K562 (cell line): ENCODE measurements around the gene OTULIN. TPM values are rescaled to one million over a fixed set of nuclear protein-coding genes. Genes with fewer than 3 reads are reported as not detected.

Experiments
- E2F3 ChIP-seq: fragments of 250-450 bp; sonication (Bioruptor Pico); IDR thresholded peaks from 2 replicates; pipeline ENCODE4 v1.4.0; 2020; ENCODE audit warnings: mild to moderate bottlenecking
- ETV5 ChIP-seq: sonication (generic); formaldehyde crosslinking; IDR thresholded peaks from 2 replicates; pipeline ENCODE4 v1.4.0; 2020; ENCODE audit warnings: low read depth, mild to moderate bottlenecking, missing genetic modification reagents
- HDAC3 ChIP-seq: fragments of 450-650 bp; IDR thresholded peaks from 2 replicates; pipeline ENCODE4 v1.6.1; 2018; ENCODE audit warnings: borderline replicate concordance, mild to moderate bottlenecking, moderate library complexity; ENCODE audit not compliant: partially characterized antibody
- IFI16 ChIP-seq: fragments of 250-450 bp; sonication (Bioruptor Pico); IDR thresholded peaks from 2 replicates; pipeline ENCODE4 v2.1.2; 2022; ENCODE audit warnings: mild to moderate bottlenecking, inconsistent platforms
- POLR2AphosphoS2 ChIP-seq: IDR thresholded peaks from 2 replicates; pipeline ENCODE4 v1.6.1; 2012; ENCODE audit warnings: low read length, improper control_type of control experiment
- PRPF4 ChIP-seq: fragments of 200-400 bp; formaldehyde crosslinking; IDR thresholded peaks from one replicate; pipeline ENCODE4 v1.6.1; 2017; ENCODE audit warnings: low read length, low read depth, mild to moderate bottlenecking; ENCODE audit not compliant: insufficient read depth, poor library complexity, severe bottlenecking
- PURB ChIP-seq: sonication (generic); formaldehyde crosslinking; IDR thresholded peaks from 2 replicates; pipeline ENCODE4 v1.9.0; 2021; ENCODE audit warnings: low read depth, mild to moderate bottlenecking, missing genetic modification reagents
- RAD21 ChIP-seq, 2 experiments: fragments of 250-450 bp in 1 of 2; fragments of 450-650 bp in 1 of 2; sonication (Bioruptor Pico) in 1 of 2; formaldehyde crosslinking in 1 of 2; IDR thresholded peaks in 1 of 2; conservative IDR thresholded peaks in 1 of 2; 2 replicates each; pipeline versions ENCODE4 v1.4.0 to v1.8.0; 2020 to 2022; ENCODE audit warnings: mild to moderate bottlenecking in 2 of 2, moderate library complexity in 1 of 2
- RBM14 ChIP-seq: fragments of 200-400 bp; formaldehyde crosslinking; IDR thresholded peaks from 2 replicates; pipeline ENCODE4 v1.6.1; 2018; ENCODE audit warnings: low read depth, mild to moderate bottlenecking, low read length, moderate library complexity, borderline replicate concordance; ENCODE audit not compliant: insufficient read depth
- SNIP1 ChIP-seq: fragments of 450-650 bp; IDR thresholded peaks from 2 replicates; pipeline ENCODE4 v1.7.1; 2017; ENCODE audit warnings: low read depth, mild to moderate bottlenecking
- SNRNP70 ChIP-seq: fragments of 200-400 bp; formaldehyde crosslinking; optimal IDR thresholded peaks from 2 replicates; pipeline ENCODE3; 2017; ENCODE audit warnings: low read depth, low read length
- TCF3 ChIP-seq: sonication (generic); formaldehyde crosslinking; IDR thresholded peaks from 2 replicates; pipeline ENCODE4 v1.4.0; 2020; ENCODE audit warnings: mild to moderate bottlenecking, missing genetic modification reagents
- ZNF143 ChIP-seq: sonication (generic); formaldehyde crosslinking; IDR thresholded peaks from 2 replicates; pipeline ENCODE4 v1.9.0; 2022; ENCODE audit warnings: mild to moderate bottlenecking, missing genetic modification reagents
- ZNF408 ChIP-seq: fragments of 250-450 bp; sonication (Bioruptor Pico); IDR thresholded peaks from 2 replicates; pipeline ENCODE4 v1.4.0; 2020; ENCODE audit warnings: low read depth, mild to moderate bottlenecking, moderate library complexity
- ZNF583 ChIP-seq: fragments of 250-450 bp; sonication (Bioruptor Pico); IDR thresholded peaks from 2 replicates; pipeline ENCODE4 v1.4.0; 2020
- ZNF668 ChIP-seq: fragments of 250-450 bp; sonication (Bioruptor Pico); IDR thresholded peaks from 2 replicates; pipeline ENCODE4 v1.8.0; 2022; ENCODE audit warnings: mild to moderate bottlenecking, inconsistent platforms
- ZNF77 ChIP-seq: fragments of 250-450 bp; sonication (Bioruptor Pico); IDR thresholded peaks from 2 replicates; pipeline ENCODE4 v1.5.0; 2020
- polyA plus RNA-seq, 8 experiments: library from polyadenylated mRNA; depleted of rRNA in 4 of 8; stranded (reverse) in 5 of 8; unstranded in 3 of 8; fragments of >200 nt; fragmentation: Nextera tagmentation in 2 of 8; fragmentation: Illumina TruSeq in 1 of 8; extraction: Ambion mirVana in 2 of 8; extraction: Trizol in 1 of 8; gene quantifications; 2 replicates each; pipeline versions ENCODE4 v1.2.1 to v1.2.3, GENCODE V29; 2011 to 2014; ENCODE audit warnings: inconsistent platforms in 1 of 8, missing spikeins in 1 of 8
- total RNA-seq, 7 experiments: library from RNA; depleted of rRNA in 6 of 7; stranded (reverse); fragments of >200 nt in 6 of 7; fragmentation: Illumina TruSeq in 2 of 7; extraction: Trizol in 2 of 7; gene quantifications; 2 replicates each; pipeline versions ENCODE4 v1.2.1 to v1.2.3, GENCODE V29; 2011 to 2021; ENCODE audit warnings: low replicate concordance in 1 of 7
- TF ChIP-seq, protein P1 (sequence below): sonication (generic); formaldehyde crosslinking; IDR thresholded peaks from 2 replicates; pipeline ENCODE4 v1.8.1; 2023; ENCODE audit warnings: mild to moderate bottlenecking, missing genetic modification reagents
- TF ChIP-seq, protein P2 (sequence below): fragments of 250-450 bp; sonication (Bioruptor Pico); IDR thresholded peaks from 2 replicates; pipeline ENCODE4 v1.9.0; 2021; ENCODE audit warnings: mild to moderate bottlenecking, inconsistent platforms
- TF ChIP-seq, protein P3 (sequence below): conservative IDR thresholded peaks from 2 replicates; pipeline ENCODE4 v1.6.1; 2011; ENCODE audit warnings: low read depth, mild to moderate bottlenecking, low read length; ENCODE audit not compliant: control insufficient read depth
- TF ChIP-seq, protein P4 (sequence below): fragments of 250-450 bp; sonication (Bioruptor Pico); IDR thresholded peaks from 2 replicates; pipeline ENCODE4 v1.8.0; 2022; ENCODE audit warnings: moderate library complexity, mild to moderate bottlenecking, inconsistent platforms

Gene OTULIN
- total and polyA plus RNA-seq, 9 of the 15 experiments (the other 6 are each of a cell fraction or from before 2014, with no cell fraction given) = 3.3 to 33.6 (median 20.1) TPM

DNA sequence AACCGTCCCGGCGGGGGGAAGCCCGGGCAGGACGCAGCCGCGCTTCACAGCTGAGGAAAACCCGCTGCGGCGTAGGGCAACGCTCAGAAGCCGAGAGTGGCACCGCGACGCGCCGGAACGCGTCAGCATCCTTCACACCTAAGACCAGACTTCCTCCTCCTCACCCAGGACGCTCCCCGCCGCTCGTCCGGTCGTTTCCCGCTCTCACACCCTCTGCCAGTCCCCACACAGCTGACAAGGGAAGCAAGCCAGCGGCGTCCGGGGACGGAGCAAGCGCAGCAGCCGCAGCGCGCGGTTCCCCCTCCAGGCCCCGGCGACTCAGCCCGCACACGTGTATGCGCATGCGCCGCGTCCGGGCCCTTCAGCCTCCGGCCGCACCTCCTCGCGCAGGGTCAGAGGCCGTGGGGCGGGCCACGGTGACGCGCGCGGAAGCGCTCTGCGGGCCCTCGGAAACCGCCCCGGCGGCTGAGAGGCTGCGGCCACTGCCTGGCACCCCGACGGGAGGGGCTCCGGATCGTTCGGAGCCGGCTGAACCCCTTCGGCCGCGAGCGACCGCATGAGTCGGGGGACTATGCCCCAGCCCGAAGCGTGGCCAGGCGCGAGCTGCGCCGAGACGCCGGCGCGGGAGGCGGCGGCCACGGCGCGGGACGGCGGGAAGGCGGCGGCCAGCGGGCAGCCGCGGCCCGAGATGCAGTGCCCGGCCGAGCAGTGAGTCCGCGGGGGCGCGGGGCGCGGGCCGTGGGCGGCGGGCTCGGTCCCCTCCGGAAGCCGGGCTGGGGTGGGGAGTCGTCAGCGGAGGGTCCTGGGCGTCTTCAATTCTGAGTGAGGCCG lies at the start of gene OTULIN (continued):
- TF ChIP-seq, protein P1, sequence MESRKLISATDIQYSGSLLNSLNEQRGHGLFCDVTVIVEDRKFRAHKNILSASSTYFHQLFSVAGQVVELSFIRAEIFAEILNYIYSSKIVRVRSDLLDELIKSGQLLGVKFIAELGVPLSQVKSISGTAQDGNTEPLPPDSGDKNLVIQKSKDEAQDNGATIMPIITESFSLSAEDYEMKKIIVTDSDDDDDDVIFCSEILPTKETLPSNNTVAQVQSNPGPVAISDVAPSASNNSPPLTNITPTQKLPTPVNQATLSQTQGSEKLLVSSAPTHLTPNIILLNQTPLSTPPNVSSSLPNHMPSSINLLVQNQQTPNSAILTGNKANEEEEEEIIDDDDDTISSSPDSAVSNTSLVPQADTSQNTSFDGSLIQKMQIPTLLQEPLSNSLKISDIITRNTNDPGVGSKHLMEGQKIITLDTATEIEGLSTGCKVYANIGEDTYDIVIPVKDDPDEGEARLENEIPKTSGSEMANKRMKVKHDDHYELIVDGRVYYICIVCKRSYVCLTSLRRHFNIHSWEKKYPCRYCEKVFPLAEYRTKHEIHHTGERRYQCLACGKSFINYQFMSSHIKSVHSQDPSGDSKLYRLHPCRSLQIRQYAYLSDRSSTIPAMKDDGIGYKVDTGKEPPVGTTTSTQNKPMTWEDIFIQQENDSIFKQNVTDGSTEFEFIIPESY = peak; percentile 11
- no peak for TF ChIP-seq ZNF583 (CRISPR knock-in tag)
- no peak for TF ChIP-seq RBM14
- no peak for TF ChIP-seq ZNF143 (CRISPR knock-in tag)
- no peak for TF ChIP-seq TCF3 (CRISPR knock-in tag)
- no peak for TF ChIP-seq SNIP1
- TF ChIP-seq, protein P2, sequence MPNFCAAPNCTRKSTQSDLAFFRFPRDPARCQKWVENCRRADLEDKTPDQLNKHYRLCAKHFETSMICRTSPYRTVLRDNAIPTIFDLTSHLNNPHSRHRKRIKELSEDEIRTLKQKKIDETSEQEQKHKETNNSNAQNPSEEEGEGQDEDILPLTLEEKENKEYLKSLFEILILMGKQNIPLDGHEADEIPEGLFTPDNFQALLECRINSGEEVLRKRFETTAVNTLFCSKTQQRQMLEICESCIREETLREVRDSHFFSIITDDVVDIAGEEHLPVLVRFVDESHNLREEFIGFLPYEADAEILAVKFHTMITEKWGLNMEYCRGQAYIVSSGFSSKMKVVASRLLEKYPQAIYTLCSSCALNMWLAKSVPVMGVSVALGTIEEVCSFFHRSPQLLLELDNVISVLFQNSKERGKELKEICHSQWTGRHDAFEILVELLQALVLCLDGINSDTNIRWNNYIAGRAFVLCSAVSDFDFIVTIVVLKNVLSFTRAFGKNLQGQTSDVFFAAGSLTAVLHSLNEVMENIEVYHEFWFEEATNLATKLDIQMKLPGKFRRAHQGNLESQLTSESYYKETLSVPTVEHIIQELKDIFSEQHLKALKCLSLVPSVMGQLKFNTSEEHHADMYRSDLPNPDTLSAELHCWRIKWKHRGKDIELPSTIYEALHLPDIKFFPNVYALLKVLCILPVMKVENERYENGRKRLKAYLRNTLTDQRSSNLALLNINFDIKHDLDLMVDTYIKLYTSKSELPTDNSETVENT (CRISPR knock-in tag) = 0 out of 2 replicates have a peak, but pooled peaks have one; percentile 56
- peak; percentile 88 for TF ChIP-seq E2F3
- no peak for TF ChIP-seq IFI16 (CRISPR knock-in tag)
- TF ChIP-seq ZNF77 (CRISPR knock-in tag) = no peak
- TF ChIP-seq ZNF408 (CRISPR knock-in tag) = no peak
- TF ChIP-seq, protein P3, sequence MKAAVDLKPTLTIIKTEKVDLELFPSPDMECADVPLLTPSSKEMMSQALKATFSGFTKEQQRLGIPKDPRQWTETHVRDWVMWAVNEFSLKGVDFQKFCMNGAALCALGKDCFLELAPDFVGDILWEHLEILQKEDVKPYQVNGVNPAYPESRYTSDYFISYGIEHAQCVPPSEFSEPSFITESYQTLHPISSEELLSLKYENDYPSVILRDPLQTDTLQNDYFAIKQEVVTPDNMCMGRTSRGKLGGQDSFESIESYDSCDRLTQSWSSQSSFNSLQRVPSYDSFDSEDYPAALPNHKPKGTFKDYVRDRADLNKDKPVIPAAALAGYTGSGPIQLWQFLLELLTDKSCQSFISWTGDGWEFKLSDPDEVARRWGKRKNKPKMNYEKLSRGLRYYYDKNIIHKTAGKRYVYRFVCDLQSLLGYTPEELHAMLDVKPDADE = no peak
- TF ChIP-seq RAD21 (CRISPR knock-in tag; conservative IDR thresholded peaks at IDR 0.05 in 1 of 2, IDR thresholded peaks at IDR 0.05 in 1 of 2) = no peak
- TF ChIP-seq ETV5 (CRISPR knock-in tag) = 0 out of 2 replicates have a peak, but pooled peaks have one; percentile 59
- no peak for TF ChIP-seq PRPF4
- TF ChIP-seq PURB (CRISPR knock-in tag) = no peak
- TF ChIP-seq POLR2AphosphoS2 = 0 out of 2 replicates have a peak, but pooled peaks have one; percentile 58
- TF ChIP-seq SNRNP70 = no peak
- no peak for TF ChIP-seq HDAC3
- no peak for TF ChIP-seq ZNF668 (CRISPR knock-in tag)
- TF ChIP-seq, protein P4, sequence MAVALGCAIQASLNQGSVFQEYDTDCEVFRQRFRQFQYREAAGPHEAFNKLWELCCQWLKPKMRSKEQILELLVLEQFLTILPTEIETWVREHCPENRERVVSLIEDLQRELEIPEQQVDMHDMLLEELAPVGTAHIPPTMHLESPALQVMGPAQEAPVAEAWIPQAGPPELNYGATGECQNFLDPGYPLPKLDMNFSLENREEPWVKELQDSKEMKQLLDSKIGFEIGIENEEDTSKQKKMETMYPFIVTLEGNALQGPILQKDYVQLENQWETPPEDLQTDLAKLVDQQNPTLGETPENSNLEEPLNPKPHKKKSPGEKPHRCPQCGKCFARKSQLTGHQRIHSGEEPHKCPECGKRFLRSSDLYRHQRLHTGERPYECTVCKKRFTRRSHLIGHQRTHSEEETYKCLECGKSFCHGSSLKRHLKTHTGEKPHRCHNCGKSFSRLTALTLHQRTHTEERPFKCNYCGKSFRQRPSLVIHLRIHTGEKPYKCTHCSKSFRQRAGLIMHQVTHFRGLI = no peak
